A673 (cell line): ENCODE data around the gene TAP1.
"Not testable (repeated sequence)": the region's sequence is repeated elsewhere in the genome, so short reads cannot be mapped to it uniquely, and the experiment has no call there.

Source experiments
- CTCF ChIP-seq: fragments of 300-800, 200-600 bp; sonication (generic); conservative IDR thresholded peaks from 2 replicates; pipeline ENCODE4 v1.5.1; 2017; ENCODE audit warnings: low read depth, mild to moderate bottlenecking, antibody characterized with exemption, low read length, moderate library complexity, mixed read lengths
- EZH2 ChIP-seq: fragments of 200-600 bp; sonication (generic); IDR thresholded peaks from 2 replicates; pipeline ENCODE4 v1.6.1; 2017; ENCODE audit warnings: borderline replicate concordance, low read depth, mild to moderate bottlenecking, mixed read lengths, antibody characterized with exemption, low read length; ENCODE audit not compliant: poor library complexity, severe bottlenecking

GRCh38 chr6:32873947-32874346, 20.4 kb upstream of the TAP1 start:
- TF ChIP-seq CTCF, EZH2: not testable (repeated sequence)
